OCI-LY7 (cell line): ENCODE measurements around the gene VWA8. TPM values are rescaled to one million over a fixed set of nuclear protein-coding genes. Genes with fewer than 3 reads are reported as not detected.
"Not testable (repeated sequence)": the region's sequence is repeated elsewhere in the genome, so short reads cannot be mapped to it uniquely, and the experiment has no call there.

Experiments used
- BruUV-seq: library from RNA; stranded (reverse); fragments of 400-500 nt; replicated peaks from 2 replicates; lab custom pipeline; 2021; lab: Mats Ljungman, UMichigan
- CTCF ChIA-PET: fragments of 300-600 bp; sonication (Branson Sonifier 250); formaldehyde crosslinking; loops from one replicate; lab custom pipeline; 2022; ENCODE audit warnings: antibody characterized with exemption; ENCODE audit not compliant: unreplicated experiment; lab: Charles Lee
- POLR2A ChIA-PET: fragments of 300-600 bp; sonication (Branson Sonifier 250); formaldehyde crosslinking; loops from one replicate; lab custom pipeline; 2022; ENCODE audit warnings: antibody characterized with exemption; lab: Charles Lee
- DNase-seq: peaks from one replicate; pipeline ENCODE4 v3.0.0-alpha.2; 2015; ENCODE audit warnings: low spot score
- H2AFZ ChIP-seq: fragments of 200-600 bp; sonication (generic), shearing (Covaris generic); 2 replicates; pipeline ENCODE4 v1.6.1; 2014; ENCODE audit warnings: mild to moderate bottlenecking, antibody characterized with exemption, low read length, moderate library complexity
- H3K27ac ChIP-seq: fragments of 200-600 bp; sonication (generic); 2 replicates; pipeline ENCODE4 v1.5.1; 2014; ENCODE audit warnings: mixed run types, low read depth, mild to moderate bottlenecking, moderate library complexity, low read length, inconsistent platforms; ENCODE audit not compliant: poor library complexity, severe bottlenecking
- H3K36me3 ChIP-seq: fragments of 200-600 bp; sonication (generic); 2 replicates; pipeline ENCODE4 v1.6.1; 2014; ENCODE audit warnings: mild to moderate bottlenecking, antibody characterized with exemption, low read length, moderate library complexity, mixed read lengths; ENCODE audit not compliant: insufficient read depth
- H3K4me1 ChIP-seq: fragments of 200-600 bp; sonication (generic); 2 replicates; pipeline ENCODE4 v1.5.1; 2014; ENCODE audit warnings: mild to moderate bottlenecking, low read length; ENCODE audit not compliant: insufficient read depth, poor library complexity, severe bottlenecking
- H3K4me2 ChIP-seq: fragments of 200-600 bp; sonication (generic); 2 replicates; pipeline ENCODE4 v1.6.1; 2014; ENCODE audit warnings: mild to moderate bottlenecking, low read length
- H3K4me3 ChIP-seq: fragments of 200-600 bp; sonication (generic); 2 replicates; pipeline ENCODE4 v1.5.1; 2014; ENCODE audit warnings: mild to moderate bottlenecking, low read depth, low read length; ENCODE audit not compliant: poor library complexity, severe bottlenecking
- H3K79me2 ChIP-seq: fragments of 200-600 bp; sonication (generic); 2 replicates; pipeline ENCODE4 v1.6.1; 2016; ENCODE audit warnings: low read depth, mild to moderate bottlenecking, low read length, moderate library complexity, mixed read lengths; ENCODE audit not compliant: insufficient read depth
- H3K9me2 ChIP-seq: fragments of 200-600 bp; sonication (generic); 2 replicates; pipeline ENCODE4 v1.6.1; 2016; ENCODE audit warnings: mild to moderate bottlenecking, low read length, mixed read lengths; ENCODE audit not compliant: insufficient read depth
- H3K9me3 ChIP-seq: fragments of 200-600 bp; sonication (generic); 2 replicates; pipeline ENCODE4 v1.6.1; 2014; ENCODE audit warnings: mild to moderate bottlenecking, mixed run types, low read length, mixed read lengths
- H4K20me1 ChIP-seq: fragments of 200-600 bp; sonication (generic); 2 replicates; pipeline ENCODE4 v1.6.1; 2014; ENCODE audit warnings: mild to moderate bottlenecking, antibody characterized with exemption, low read length, moderate library complexity, mixed read lengths; ENCODE audit not compliant: insufficient read depth
- CTCF ChIP-seq: fragments of 200-600 bp; sonication (generic); conservative IDR thresholded peaks from 2 replicates; pipeline ENCODE4 v1.5.1; 2014; ENCODE audit warnings: mild to moderate bottlenecking, antibody characterized with exemption, low read length, moderate library complexity, mixed read lengths
- EZH2phosphoT487 ChIP-seq: fragments of 200-600 bp; sonication (generic); IDR thresholded peaks from 2 replicates; pipeline ENCODE4 v1.6.1; 2018; ENCODE audit warnings: low read depth, borderline replicate concordance, mild to moderate bottlenecking, mixed run types, antibody characterized with exemption, low read length, moderate library complexity, mixed read lengths
- intact Hi-C: fragments of 100-400 bp; cut with micrococcal nuclease; formaldehyde crosslinking; loops from one replicate; pipeline ENCODE4 v1.10.0; 2022; ENCODE audit not compliant: unreplicated experiment
- total RNA-seq, 2 experiments: library from RNA; depleted of rRNA in 1 of 2; stranded (reverse); fragments of >200 nt in 1 of 2; shearing (Covaris generic) in 1 of 2; gene quantifications; 2 replicates each; pipeline ENCODE4 v1.2.3, GENCODE V29; 2014 to 2022

Gene VWA8
- total RNA-seq, 2 experiments from 2014 or later: 26.4 to 31.5 TPM

- H3K4me3 ChIP-seq: no peak overlapping the region
- no peak overlapping the region for H2AFZ ChIP-seq
- no peaks in the 10 kb centered on the region for H4K20me1 ChIP-seq
- ChIA-PET POLR2A (interaction anchor here (0.7 to 1.0 kb wide), 3 partner anchors 13 to 258 kb away, joined by 3 to 6 read pairs (median 4); no protein-coding TSS in a partner anchor), CTCF (no interaction called here)
- DNase-seq: no peak
- H3K27ac ChIP-seq: no peak overlapping the region
- no peaks in the 10 kb centered on the region for H3K9me2 ChIP-seq
- H3K4me1 ChIP-seq: peaks cover 28% of the 10 kb centered on the region
- no peaks in the 10 kb centered on the region for H3K79me2 ChIP-seq
- no peaks in the 10 kb centered on the region for H3K9me3 ChIP-seq
- H3K4me2 ChIP-seq: no peak overlapping the region
- intact Hi-C loops: no loop called here
- BruUV-seq: no TSS peak
- TF ChIP-seq CTCF (no peak), EZH2phosphoT487 (no peak)
- H3K36me3 ChIP-seq: no peaks in the 10 kb centered on the region
Measured at GRCh38 chr13:41639237-41639904, 321.5 kb downstream of the VWA8 start.

GRCh38 chr13:41637586-41637985 is 323.3 kb downstream of the VWA8 start:
- DNase-seq: no peak
- H4K20me1 ChIP-seq: no peaks in the 10 kb centered on the region
- intact Hi-C loops: no loop called here
- no peak overlapping the region for H3K4me3 ChIP-seq
- H3K4me1 ChIP-seq: peaks cover 11% of the 10 kb centered on the region
- CTCF ChIA-PET: no interaction called here
- no peaks in the 10 kb centered on the region for H3K9me3 ChIP-seq
- BruUV-seq: no TSS peak
- POLR2A ChIA-PET: interaction anchor here (1.2 kb wide), 1 partner anchor 10 kb away, joined by 5 read pairs; no protein-coding TSS in a partner anchor
- H3K36me3 ChIP-seq: no peaks in the 10 kb centered on the region
- no peak overlapping the region for H3K4me2 ChIP-seq
- no peak overlapping the region for H2AFZ ChIP-seq
- TF ChIP-seq EZH2phosphoT487: no peak
- no peak for TF ChIP-seq CTCF
- no peaks in the 10 kb centered on the region for H3K79me2 ChIP-seq
- H3K9me2 ChIP-seq: no peaks in the 10 kb centered on the region
- no peak overlapping the region for H3K27ac ChIP-seq

- BruUV-seq, H3K9me2 ChIP-seq, H3K4me2 ChIP-seq, DNase-seq, H4K20me1 ChIP-seq, H2AFZ ChIP-seq, H3K36me3 ChIP-seq, intact Hi-C loops, H3K79me2 ChIP-seq, H3K9me3 ChIP-seq, POLR2A ChIA-PET, H3K27ac ChIP-seq, CTCF ChIA-PET, H3K4me3 ChIP-seq: not testable (repeated sequence)
- H3K4me1 ChIP-seq: peaks cover 11% of the 10 kb centered on the region
Measured at GRCh38 chr13:41637032-41637431, 323.9 kb downstream of the VWA8 start.

GRCh38 chr13:41636590-41636989 is 324.3 kb downstream of the VWA8 start:
- H3K79me2 ChIP-seq, CTCF ChIA-PET, DNase-seq, H3K4me3 ChIP-seq, H3K27ac ChIP-seq, H4K20me1 ChIP-seq, H2AFZ ChIP-seq, H3K9me3 ChIP-seq, BruUV-seq, H3K36me3 ChIP-seq, H3K9me2 ChIP-seq, H3K4me2 ChIP-seq, intact Hi-C loops: not testable (repeated sequence)
- H3K4me1 ChIP-seq: peaks cover 11% of the 10 kb centered on the region
- POLR2A ChIA-PET: interaction anchor here (1.4 kb wide), 1 partner anchor 16 kb away, joined by 3 read pairs; no protein-coding TSS in a partner anchor
